ENCODE results near the gene PYGB. TPM values are rescaled to one million over a fixed set of nuclear protein-coding genes. Genes with fewer than 3 reads are reported as not detected.
"Not testable (repeated sequence)": the region's sequence is repeated elsewhere in the genome, so short reads cannot be mapped to it uniquely, and the experiment has no call there.

PYGB gene
- total RNA-seq, 1 experiment from 2014 or later, result 435 TPM

DNA sequence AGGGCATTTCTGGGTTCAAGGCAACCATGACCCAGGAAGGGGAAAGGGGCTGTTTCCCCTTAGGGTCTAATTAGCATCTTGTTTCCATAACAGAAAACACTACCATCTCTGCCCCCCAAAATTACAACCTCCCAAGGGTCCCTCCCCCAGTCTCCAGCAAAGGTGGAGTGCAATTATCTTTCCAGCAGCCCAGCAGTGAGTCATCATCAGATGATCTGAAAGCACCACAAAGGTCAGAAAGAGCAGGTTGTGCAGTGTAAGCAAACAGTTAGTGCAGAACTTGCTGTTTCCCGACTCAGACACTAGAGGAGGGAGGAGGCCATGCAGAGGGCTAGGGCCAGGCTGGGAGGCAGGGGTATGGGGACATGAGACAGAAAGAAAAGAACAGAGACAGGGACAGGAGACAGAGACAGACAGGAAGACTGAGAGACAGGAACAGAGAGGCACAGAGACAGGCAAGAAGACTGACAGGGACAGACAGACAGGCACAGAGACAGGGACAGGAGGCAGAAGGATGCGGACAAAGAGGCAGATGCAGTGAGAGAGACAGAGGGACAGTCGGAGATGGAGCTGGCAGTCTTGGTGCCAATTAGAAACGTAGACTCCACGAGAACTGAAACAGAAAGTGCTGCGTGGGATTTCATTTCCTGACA is 62.5 kb downstream of the PYGB start:
- Mint-ChIP-seq H3K27ac (ENCODE audit: low read depth, unreplicated experiment) (peak overlapping the region; percentile 88), H3K27me3 (ENCODE audit: insufficient read depth, unreplicated experiment) (no peaks in the 10 kb centered on the region), H3K36me3 (ENCODE audit: insufficient read depth, unreplicated experiment) (peaks cover 10% of the 10 kb centered on the region), H3K4me1 (ENCODE audit: insufficient read depth, unreplicated experiment) (peaks cover 32% of the 10 kb centered on the region), H3K9me3 (ENCODE audit: unreplicated experiment) (no peaks in the 10 kb centered on the region), H3K4me3 (ENCODE audit: unreplicated experiment) (peak overlapping the region; percentile 56)
- intact Hi-C loops (cut with micrococcal nuclease), result loop anchor here (1.0 kb wide), 1 partner anchor 89 kb away; no protein-coding TSS in a partner anchor
- CTCF ChIA-PET, result interaction anchor here (0.5 to 5.6 kb wide), 27 partner anchors 9 to 687 kb away, joined by 3 to 68 read pairs (median 4); no protein-coding TSS in a partner anchor
- POLR2A ChIA-PET, result interaction anchor here (0.7 to 4.7 kb wide), 16 partner anchors 9 to 319 kb away, joined by 3 to 32 read pairs (median 8); partner anchors contain the start of genes ABHD12, APMAP, GINS1 and PYGB
- TF ChIP-seq, protein P1, sequence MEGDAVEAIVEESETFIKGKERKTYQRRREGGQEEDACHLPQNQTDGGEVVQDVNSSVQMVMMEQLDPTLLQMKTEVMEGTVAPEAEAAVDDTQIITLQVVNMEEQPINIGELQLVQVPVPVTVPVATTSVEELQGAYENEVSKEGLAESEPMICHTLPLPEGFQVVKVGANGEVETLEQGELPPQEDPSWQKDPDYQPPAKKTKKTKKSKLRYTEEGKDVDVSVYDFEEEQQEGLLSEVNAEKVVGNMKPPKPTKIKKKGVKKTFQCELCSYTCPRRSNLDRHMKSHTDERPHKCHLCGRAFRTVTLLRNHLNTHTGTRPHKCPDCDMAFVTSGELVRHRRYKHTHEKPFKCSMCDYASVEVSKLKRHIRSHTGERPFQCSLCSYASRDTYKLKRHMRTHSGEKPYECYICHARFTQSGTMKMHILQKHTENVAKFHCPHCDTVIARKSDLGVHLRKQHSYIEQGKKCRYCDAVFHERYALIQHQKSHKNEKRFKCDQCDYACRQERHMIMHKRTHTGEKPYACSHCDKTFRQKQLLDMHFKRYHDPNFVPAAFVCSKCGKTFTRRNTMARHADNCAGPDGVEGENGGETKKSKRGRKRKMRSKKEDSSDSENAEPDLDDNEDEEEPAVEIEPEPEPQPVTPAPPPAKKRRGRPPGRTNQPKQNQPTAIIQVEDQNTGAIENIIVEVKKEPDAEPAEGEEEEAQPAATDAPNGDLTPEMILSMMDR (IDR thresholded peaks at IDR 0.05; ENCODE audit: unreplicated experiment), result peak; percentile 30
- no TSS peak for BruUV-seq (replicated peaks)
- DNase-seq (ENCODE audit: unreplicated experiment), result peak; percentile 91

GRCh38 chr20:25310921-25311728 is 63.2 kb downstream of the PYGB start:
- Mint-ChIP-seq H3K9me3 (ENCODE audit: unreplicated experiment) (no peaks in the 10 kb centered on the region), H3K36me3 (ENCODE audit: insufficient read depth, unreplicated experiment) (peaks cover 6% of the 10 kb centered on the region), H3K27ac (ENCODE audit: low read depth, unreplicated experiment) (peak overlapping the region; percentile 88), H3K27me3 (ENCODE audit: insufficient read depth, unreplicated experiment) (no peaks in the 10 kb centered on the region), H3K4me1 (ENCODE audit: insufficient read depth, unreplicated experiment) (peaks cover 37% of the 10 kb centered on the region), H3K4me3 (ENCODE audit: unreplicated experiment) (peak overlapping the region; percentile 56)
- ChIA-PET POLR2A (interaction anchor here (0.7 to 4.7 kb wide), 10 partner anchors 10 to 321 kb away, joined by 3 to 31 read pairs (median 6); partner anchors contain the start of genes APMAP and PYGB), CTCF (interaction anchor here (0.5 to 5.6 kb wide), 20 partner anchors 8 to 687 kb away, joined by 3 to 68 read pairs (median 4); partner anchors contain the start of gene ABHD12)
- TF ChIP-seq, protein P1 (IDR thresholded peaks at IDR 0.05; ENCODE audit: unreplicated experiment), result no peak
- no TSS peak for BruUV-seq (replicated peaks)
- intact Hi-C loops (cut with micrococcal nuclease), result loop anchor here (1.0 kb wide), 1 partner anchor 88 kb away; no protein-coding TSS in a partner anchor
- DNase-seq (ENCODE audit: unreplicated experiment), result no peak

DNA sequence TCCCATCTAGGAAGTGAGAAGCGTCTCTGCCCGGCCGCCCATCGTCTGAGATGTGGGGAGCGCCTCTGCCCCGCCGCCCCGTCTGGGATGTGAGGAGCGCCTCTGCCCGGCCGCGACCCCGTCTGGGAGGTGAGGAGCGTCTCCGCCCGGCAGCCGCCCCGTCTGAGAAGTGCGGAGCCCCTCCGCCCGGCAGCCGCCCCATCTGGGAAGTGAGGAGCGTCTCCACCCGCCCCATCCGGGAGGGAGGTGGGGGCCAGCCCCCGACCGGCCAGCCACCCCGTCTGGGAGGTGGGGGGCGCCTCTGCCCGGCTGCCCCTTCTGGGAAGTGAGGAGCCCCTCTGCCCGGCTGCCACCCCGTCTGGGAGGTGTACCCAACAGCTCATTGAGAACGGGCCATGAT is 64.8 kb downstream of the PYGB start:
- H3K4me1 Mint-ChIP-seq (ENCODE audit: insufficient read depth, unreplicated experiment), result peaks cover 37% of the 10 kb centered on the region
- H3K4me3 Mint-ChIP-seq (ENCODE audit: unreplicated experiment); intact Hi-C loops (cut with micrococcal nuclease); BruUV-seq (replicated peaks); H3K9me3 Mint-ChIP-seq (ENCODE audit: unreplicated experiment); H3K27me3 Mint-ChIP-seq (ENCODE audit: insufficient read depth, unreplicated experiment); H3K27ac Mint-ChIP-seq (ENCODE audit: low read depth, unreplicated experiment); DNase-seq (ENCODE audit: unreplicated experiment); H3K36me3 Mint-ChIP-seq (ENCODE audit: insufficient read depth, unreplicated experiment): not testable (repeated sequence)
- ChIA-PET CTCF (interaction anchor here (0.8 kb wide), 1 partner anchor 95 kb away, joined by 3 read pairs; the partner anchor contains the start of gene GINS1), POLR2A (interaction anchor here (1.5 kb wide), 1 partner anchor 323 kb away, joined by 3 read pairs; no protein-coding TSS in a partner anchor)

- Mint-ChIP-seq H3K27ac (ENCODE audit: low read depth, unreplicated experiment) (no peak overlapping the region), H3K36me3 (ENCODE audit: insufficient read depth, unreplicated experiment) (peaks cover 5% of the 10 kb centered on the region), H3K4me3 (ENCODE audit: unreplicated experiment) (no peak overlapping the region), H3K9me3 (ENCODE audit: unreplicated experiment) (no peaks in the 10 kb centered on the region), H3K27me3 (ENCODE audit: insufficient read depth, unreplicated experiment) (no peaks in the 10 kb centered on the region), H3K4me1 (ENCODE audit: insufficient read depth, unreplicated experiment) (peaks cover 35% of the 10 kb centered on the region)
- ChIA-PET POLR2A (interaction anchor here (0.6 kb wide), 1 partner anchor 1731 kb away, joined by 3 read pairs; no protein-coding TSS in a partner anchor), CTCF (interaction anchor here (0.6 to 1.8 kb wide), 5 partner anchors 11 to 157 kb away, joined by 3 to 5 read pairs (median 4); no protein-coding TSS in a partner anchor)
- BruUV-seq (replicated peaks), result no TSS peak
- DNase-seq (ENCODE audit: unreplicated experiment), result no peak
- intact Hi-C loops (cut with micrococcal nuclease), result no loop called here
- TF ChIP-seq, protein P1 (IDR thresholded peaks at IDR 0.05; ENCODE audit: unreplicated experiment), result no peak
These were observed 65.7 kb downstream of the PYGB start for GRCh38 chr20:25313593-25313992.

All from MCF 10A (cell line).